ENCODE data around the gene PLB1.
"Not testable (repeated sequence)": the region's sequence is repeated elsewhere in the genome, so short reads cannot be mapped to it uniquely, and the experiment has no call there.

The PLB1 gene

DNA sequence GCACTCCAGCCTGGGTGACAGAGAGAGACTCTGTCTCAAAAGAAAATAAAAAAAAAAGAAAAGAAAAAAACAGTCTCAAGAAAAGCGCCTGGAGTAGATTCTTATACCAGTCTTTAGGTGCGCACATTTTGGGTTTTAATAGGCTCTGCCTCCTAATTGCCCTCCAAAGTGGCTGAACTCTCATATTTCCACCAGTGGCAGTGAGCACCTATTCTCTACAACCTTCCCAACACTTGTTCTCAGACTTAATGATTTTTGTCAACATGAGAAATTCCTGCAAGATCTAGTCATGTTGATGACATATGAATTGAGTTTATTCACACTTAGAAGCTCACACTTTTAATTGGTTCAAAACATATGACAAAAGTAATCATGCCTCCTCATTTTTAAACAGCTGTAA is 39.0 kb downstream of the PLB1 start:
- no peak for FAIRE-seq

DNA sequence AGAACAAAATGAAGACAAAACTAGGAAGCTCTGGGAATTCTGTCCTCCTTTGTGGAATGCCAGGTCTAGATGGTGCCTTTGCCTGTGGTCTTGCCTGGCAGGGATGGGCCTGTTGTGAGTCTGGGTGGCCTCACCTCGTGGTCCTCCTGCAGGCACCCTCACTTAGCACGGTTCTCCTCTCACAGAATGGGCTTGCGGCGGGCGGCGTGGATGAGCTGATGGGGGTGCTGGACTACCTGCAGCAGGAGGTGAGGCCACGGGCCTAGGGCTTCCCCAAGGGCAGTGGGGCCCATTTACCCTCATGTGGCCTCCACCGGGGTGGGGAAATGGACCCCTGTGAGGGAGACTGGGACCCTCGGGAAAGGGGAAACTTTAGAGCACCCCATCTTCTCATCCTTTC is 42.3 kb downstream of the PLB1 start:
- no peak for FAIRE-seq

DNA sequence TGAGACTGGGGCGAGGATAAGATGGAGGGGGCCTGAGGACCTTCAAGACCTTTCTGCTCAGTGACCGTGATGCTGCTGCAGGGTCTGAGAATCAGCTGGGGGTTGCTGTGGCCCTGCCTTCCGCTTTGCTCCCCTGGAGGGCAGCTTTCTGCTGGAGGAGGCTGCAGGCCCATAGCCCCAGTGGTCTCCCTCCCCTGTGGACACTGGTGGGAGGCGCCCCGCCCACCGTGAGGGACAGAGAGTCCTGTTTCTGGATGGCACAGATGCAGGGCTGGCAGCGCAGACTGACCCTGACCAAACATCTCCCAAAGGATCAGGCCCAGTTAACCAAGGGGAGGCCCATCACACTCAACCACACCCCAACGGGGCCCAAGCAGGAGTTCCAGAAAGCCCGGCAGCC is 42.8 kb downstream of the PLB1 start:
- FAIRE-seq: no peak

DNA sequence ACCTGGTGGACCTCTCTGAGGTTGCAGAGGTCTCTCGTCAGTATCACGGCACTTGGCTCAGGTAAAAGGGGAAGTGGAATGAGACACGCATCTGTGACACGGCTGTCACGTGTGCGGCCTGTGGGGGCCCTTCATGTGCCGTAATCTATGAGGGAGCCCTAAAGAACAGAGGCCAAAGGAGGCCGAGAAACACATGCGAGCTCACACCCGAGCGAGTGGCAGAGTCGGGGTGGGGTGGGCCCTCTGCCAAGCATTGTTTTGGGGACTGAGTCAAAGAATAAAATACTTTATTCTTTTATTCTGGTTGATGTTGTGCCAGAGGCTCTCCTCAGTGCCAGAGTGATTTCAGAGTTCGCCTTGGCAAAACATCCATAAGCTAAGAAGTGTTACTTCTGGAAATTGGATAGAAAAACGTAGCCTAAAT is 43.3 kb downstream of the PLB1 start:
- FAIRE-seq: no peak

DNA sequence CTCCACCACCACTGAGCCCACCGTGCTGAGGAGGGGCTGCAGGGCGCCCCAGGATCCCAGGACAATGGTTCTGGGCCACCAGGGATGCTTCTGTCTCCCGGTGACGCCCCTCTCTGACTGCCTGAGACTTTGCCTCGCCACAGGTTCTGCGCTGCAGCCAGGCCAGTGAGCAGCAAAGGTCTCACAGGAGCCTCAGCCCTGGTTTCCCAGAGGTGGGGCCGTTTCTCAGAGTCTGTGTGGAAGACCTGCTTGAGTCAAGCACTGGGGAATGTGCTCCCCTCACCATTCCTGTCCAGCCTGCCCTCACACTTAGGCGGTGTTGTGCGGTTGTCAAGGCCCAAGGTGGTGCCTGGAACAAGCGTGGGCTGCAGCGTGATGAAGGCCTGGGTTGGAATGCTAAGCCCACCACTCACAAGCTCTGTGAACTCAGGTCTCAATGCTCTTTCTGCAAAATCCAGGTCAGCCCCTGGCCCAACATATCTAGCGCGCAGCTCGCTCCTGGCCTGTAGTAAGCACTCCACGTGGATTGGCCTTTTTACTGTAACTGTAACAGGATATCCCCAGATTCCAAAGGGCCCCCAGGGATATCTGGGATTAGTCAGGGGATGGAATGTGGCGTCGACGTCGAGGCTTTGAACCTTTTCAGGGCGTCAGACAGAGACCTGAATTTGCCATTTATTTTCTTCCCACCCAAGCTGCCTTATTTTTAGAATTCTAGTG is 47.6 kb downstream of the PLB1 start:
- no peak for FAIRE-seq

DNA sequence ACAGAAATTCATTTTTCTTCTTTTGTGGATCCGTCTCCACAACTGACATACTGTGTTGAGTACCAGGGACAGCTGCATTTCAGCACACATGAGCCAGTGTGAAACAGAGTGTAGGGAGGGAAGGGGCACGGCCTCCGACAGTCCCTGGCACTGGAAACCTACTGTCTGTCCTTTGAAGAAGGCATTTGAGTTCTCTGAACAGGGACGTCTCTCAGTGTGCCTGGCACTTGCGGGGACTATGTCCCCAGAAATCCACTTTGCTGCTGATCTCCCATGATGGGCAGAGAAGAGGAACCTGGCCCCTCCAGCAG is 48.1 kb downstream of the PLB1 start:
- FAIRE-seq: no peak

DNA sequence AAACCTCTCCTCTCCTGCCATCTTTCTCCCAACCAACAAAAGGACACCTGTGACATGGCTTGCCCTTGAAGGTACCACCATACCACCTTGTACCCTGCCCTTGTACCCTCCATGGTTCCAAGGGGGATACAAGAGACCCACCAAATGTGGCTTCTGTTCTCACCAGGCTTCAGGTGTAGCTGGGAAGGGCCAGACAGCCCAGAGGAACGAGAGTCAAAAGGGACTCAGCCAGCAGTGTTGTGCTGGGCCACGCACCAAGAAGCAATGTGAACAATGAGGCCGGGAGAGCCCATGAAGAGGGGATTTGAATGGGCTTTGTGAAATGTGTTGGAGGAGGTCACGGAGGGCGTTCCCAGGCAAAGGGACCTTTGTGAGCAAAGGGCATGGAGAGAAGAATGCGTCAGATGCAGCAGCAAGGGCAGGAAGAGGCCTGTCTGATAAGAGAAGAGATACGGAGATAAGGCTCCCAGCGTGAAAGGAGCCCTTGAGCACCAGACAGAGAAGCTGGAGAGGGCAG is 48.6 kb downstream of the PLB1 start:
- FAIRE-seq: no peak

DNA sequence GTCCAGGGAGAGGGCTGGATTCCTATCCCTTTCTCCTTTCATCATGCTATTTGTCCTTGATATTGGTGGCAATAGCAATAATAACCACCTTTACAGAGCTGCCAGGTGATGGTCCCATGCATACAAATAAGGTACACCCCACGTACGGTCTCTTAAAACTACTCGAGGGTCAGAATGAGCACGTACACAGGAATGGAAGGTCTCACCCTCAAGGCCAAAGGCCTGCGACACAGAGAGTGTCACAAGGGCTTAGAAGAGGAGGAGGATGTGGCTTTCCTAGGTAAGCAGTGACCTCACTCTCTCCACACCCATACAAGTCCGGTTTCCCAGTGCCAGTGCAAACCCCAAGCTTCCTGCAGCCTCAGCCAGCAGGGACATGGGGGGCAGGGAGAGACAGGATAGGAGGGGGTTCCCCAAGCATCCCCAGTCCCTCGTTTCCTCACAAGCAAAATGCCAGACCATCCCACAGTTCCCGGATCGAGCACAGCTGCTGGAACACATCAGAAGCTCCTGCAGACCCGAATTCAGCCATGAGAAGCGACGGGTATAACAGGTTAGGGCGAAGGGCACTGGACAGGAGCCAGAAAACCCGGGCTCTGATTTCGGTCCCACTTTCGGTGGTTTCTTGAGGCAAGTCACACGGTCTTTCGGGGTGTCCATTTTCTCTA is 49.2 kb downstream of the PLB1 start:
- FAIRE-seq: no peak

DNA sequence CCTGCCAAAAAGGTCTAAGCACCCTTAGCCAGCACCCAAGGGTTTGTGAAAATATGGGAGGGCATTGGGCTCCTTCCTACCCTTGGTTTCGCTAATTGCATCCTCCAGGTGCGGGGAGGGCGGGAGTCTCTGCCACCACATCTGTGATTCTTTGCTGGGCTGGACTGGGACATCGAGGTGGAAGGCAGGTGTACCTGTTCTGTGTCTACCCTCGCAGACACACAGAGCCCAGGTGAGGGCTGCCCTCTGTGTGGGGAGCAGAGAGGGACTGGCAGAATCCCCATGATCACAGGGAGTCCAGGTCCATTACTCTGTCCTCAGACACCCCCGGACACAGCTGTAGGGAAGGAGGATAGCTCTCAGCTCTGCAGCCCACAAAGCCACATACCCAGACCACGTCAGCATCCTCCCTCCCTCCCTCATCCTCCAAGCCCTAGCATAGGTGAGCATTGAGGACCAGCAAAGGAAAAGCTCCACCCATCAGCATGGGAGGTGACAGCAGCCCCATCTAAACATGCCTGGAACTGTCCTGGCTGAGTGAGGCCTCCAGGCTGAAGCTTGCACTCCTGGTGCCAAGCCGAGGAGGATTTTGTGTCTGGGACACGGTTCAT is 49.8 kb downstream of the PLB1 start:
- no peak for FAIRE-seq

DNA sequence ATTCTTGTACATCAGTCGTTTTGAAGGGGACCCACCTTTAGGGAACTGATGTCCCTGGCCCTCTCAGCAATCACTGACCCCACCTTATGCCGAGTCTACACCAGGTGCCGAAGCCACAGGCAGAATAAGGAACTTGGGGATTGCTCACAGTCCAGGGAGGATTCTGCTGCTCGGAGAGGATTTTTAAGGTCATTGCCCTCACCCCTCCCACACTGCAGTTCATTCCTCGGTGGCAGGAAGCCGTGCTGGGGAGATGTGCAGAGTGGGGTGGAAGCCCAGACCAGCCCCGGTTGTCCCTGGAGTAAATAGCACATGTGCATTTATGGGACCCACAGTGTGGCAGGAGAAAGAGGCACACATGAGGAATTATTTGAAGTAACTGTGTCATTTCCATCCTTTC is 50.4 kb downstream of the PLB1 start:
- no peak for FAIRE-seq

DNA sequence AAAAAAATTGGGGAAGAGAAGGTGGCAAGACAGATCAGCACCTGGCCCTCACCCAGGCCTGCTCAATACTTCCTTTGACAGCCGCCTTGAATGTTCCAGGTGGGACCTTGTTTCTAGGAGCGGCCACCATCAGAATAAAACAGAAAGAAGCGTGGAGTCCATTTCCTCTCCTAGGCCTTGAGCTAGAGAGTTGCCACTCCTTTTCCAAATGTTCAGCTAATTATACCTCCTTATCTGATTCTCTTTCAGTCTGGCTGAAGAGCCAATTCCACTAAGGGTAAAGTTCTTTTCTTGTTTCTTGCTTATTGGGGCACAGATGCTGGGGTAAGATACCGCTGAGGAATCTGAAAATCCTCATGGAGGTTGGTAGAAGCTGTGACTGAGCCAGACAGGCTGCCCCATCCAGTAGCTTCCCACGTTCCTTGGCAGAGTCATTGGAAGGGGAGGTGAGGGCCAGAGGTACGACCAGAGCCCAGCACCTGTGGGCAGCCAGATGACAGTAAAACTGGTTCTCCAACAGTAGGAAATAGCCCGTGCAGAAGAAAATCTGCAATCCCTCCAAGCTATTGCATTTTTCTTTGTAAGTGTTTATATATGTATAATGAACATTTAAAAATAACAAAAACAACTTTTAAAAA is 51.5 kb downstream of the PLB1 start:
- no peak for FAIRE-seq

DNA sequence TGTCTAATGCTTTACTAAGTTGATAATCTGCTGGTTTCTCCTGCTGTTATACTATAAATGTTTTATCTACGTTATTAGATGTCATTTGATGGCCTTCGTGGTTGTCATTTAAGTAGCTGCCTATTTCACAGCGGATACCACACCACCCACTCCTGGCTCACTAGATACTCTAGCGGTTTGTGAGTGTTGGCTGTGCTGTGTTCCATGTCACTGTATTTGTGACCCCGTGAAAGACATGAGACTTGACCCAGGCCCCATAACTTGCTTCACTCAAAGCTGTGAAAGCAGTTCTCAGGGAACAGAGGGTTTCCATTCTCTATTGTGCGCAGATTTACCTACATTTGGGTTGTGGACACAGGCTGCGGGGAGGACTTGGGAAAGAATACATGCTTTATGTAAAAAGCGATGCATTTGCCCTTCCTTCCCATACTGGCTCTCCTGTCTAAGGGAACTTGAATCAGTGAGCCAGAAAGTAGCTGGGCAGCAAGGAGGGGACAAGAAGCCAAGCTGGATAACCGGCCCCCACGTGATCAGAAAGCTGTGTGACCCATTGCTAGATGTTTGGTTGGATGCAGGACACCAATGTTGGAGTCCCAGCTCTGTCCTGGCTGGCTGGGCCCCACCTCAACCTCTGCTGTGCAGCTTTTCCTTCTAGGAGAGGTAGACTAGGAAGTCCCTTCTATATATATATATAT is 52.2 kb downstream of the PLB1 start:
- FAIRE-seq: no peak

DNA sequence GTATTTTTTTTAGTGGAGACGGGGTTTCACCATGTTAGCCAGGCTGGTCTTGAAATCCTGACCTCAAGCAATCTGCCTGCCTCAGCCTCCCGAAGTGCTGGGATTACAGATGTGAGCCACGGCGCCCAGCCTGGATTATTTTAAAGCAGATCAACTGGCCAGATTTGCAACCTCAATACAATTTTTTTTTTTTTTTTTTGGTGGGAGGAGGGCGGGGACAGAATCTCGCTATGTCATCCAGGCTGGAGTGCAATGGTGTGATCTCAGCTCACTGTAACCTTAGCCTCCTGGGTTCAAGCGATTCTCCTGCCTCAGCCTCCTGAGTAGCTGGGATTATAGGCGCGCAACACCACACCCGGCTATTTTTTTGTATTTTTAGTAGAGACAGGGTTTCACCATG is 54.5 kb downstream of the PLB1 start:
- not testable (repeated sequence) for FAIRE-seq

DNA sequence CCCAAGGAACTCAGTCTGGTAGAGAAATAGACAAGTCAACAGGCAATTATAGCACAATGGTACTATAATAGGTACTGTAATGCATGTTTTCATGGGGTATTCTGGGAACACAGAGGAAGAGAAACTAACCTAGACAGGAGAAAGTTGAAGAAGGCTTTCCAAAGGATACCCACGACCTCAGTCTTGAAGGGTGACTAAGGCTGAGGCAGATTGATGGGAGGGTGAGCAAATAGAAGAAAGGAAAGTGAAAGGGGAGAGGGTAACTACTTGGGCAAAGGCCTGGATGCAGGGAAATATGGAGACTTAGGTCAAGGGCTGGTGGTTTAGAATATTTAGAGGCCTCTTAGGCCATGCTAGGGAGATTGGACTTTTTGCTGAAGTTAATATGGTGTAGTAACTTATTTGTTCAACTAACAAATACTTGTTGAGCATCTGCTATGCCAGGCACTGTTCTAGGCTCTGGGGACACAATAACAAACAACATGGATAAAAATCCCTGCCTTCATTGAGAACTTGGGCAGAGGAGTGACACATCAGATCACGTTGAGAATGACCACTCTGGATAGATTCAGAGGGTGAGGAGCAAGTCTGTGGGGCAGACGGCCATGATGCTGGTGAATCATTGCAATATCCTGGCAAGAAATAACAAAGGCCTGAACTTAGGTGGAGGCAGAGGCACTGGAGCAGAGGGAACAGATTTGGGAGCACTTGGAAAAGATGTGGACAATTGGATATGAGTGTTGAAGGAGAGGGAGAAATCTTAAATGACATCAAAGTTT is 56.4 kb downstream of the PLB1 start:
- FAIRE-seq: no peak

DNA sequence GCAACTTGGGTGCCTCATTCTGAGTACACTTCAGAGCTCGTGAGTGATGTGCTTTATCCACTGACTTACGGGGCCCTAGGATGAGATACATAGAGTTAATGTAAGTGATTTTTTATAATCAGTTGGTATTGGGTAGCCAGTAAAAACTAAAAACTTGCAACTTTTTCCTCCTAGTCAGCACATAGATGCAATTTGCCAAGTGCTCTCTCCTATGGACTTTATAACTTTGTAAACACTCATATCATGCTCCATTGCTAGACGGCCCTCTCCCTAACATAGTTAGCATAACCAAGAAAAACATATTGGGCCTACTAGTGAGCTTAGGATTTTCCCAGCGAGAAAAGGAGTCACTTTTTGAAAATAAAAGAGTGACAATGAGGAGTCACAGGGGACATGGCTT is 60.4 kb downstream of the PLB1 start:
- no peak for FAIRE-seq

DNA sequence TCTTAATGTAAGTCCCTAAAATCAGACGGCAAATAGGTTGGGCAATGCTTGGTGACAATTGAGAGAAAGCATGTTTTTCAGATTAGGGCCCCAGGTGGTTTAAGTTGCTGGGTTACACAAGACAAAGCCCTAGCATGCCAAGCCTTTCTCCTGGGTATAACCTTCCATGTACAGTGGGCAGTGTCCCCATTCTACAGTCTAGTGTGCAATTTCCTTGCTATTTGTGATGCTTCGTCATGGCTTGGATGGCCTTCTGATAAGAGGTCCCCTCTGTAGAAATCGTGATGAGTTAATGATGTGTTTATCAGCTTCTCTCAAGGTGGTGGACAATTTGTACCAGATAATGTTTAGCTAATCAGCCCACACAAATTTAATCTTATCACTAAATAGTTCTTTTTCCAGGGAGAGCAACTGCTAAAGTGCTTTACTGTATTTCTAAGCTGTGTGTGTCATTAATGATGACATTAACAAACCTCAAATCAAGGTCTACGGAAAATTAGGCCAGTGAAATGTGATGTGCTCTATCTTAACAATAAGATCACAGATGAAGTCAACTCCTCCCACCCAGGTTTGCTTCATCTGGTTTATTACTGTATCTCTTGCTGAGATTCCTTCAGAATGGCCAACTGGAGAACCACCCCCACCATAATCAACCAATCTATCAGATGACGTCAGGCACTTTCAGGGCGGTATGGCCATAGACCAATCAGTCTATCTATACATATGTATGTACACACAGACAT is 61.7 kb downstream of the PLB1 start:
- no peak for FAIRE-seq

DNA sequence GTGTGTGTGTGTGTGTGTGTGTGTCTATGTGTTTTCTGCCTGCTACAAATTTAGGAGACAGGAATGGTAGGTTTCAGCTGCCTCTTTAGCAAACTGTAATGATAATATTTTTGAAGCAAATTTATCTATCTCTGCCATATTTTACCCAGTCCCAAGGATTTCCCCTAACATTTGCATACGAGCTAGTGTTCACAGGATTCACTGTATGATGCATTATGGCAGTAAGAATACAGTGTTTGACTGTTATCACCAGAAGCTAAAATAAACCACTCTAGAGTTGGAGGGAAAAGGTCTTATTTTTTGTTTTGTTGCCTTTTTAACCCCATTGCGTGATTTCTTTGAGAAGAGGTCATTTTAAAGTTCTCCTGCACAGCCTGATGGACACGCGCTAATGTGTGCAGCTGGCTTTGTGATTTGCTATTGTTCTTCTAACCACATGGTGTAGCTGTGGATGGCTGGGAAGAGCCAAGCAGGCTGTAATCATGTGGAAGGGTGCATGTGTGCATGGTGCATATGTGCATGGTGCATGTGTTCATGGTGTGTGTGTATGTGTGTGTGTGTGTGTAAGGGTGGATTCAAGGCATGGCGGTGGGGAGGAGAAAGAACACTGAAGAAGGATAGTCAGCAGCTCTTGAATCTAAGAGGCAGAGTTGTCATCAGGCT is 62.4 kb downstream of the PLB1 start:
- FAIRE-seq: no peak

DNA sequence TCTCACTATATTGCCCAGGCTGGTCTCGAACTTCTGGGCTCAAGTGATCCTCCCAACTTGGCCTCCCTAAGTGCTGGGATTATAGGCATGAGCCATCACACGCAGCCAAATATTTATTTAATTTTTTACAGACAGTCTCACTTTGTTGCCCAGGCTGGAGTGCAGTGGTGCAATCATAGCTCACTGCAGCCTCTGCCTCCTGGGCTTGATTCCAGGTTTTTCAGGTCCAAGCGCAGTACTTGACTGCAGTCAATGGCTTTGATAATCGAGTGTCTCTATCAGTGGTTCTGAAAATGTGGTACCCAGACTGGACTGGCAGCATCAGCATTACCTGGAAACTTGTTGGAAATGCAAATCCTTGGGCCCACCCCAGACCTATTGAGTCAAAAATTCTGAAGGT is 63.1 kb downstream of the PLB1 start:
- FAIRE-seq: no peak

DNA sequence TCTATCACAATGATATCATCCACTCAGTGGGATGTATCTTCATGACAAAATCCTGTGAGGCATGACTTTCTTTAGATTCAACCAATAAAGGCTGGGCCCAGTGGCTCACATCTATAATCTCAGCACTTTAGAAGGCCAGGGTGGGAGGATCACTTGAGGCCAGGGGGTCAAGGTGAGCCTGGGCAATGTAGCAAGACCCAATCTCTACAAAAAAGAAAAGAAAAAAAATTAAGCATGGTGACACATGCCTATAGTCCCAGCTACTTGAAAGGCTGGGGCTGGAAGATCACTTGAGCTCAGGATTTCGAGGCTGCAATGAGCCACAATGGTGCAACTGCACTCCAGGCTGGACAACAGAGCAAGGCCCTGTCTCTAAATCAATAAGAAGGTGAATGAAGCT is 68.0 kb downstream of the PLB1 start:
- no peak for FAIRE-seq

DNA sequence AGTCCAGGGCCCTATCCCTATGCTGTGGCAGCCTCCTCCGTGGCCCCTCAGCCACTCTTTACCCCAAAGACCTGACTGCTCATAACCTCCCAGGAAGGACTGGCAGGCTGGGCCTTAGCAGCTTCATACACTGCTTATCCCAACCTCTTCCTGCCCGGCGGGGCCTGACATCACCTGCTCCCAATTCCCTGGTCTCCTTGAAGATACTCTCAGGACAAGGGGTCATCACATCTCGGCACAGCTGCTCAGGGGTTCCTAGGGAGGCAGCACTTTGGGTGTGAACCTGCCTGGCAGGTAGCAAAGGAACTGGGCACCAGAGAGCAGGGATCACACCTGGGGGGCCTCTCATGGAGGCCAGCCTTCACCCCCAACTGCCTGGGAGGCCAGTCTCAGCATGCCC is 68.5 kb downstream of the PLB1 start:
- no peak for FAIRE-seq

DNA sequence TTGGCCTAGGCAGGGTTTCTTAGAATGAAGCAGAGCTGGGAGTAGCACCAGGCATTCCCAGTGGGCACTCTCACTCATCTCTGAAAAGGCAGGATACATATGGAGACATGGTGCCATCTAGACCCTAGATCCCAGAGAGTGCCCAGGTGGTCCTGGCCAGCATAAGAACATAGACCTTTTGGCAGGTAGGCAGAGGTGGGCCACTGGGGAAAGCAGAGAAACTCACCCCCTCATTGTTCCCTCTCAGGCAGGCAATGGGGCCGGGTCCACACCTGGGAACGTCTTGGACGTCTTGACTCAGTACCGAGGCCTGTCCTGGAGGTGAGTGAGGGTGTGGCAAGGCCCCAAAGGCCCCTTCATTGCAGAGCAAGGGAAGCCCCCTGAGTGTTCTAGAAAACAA is 69.2 kb downstream of the PLB1 start:
- FAIRE-seq: no peak
